Kidney epithelial cell (primary cell): ENCODE measurements around the gene GIMAP7. TPM values are rescaled to one million over a fixed set of nuclear protein-coding genes. Genes with fewer than 3 reads are reported as not detected.

Experiments
- DNase-seq: peaks from one replicate; pipeline ENCODE4 v3.0.0-alpha.2; 2010; ENCODE audit warnings: low read depth
- H3K27me3 ChIP-seq: 2 replicates; pipeline ENCODE4 v1.6.0; 2011; ENCODE audit warnings: low read length; ENCODE audit not compliant: control insufficient read depth, insufficient read depth
- H3K36me3 ChIP-seq: 2 replicates; pipeline ENCODE4 v1.5.1; 2011; ENCODE audit warnings: low read length; ENCODE audit not compliant: control insufficient read depth, insufficient read depth
- H3K4me3 ChIP-seq: 2 replicates; pipeline ENCODE4 v1.5.1; 2011; ENCODE audit warnings: low read depth, mild to moderate bottlenecking, control low read depth, low read length
- total RNA-seq: library from RNA; depleted of rRNA; stranded (reverse); fragments of >200 nt; gene quantifications from 2 replicates; pipeline ENCODE4 v1.2.3, GENCODE V29; 2015
- TF ChIP-seq, protein P1 (sequence below): IDR thresholded peaks from 2 replicates; pipeline ENCODE4 v1.5.1; 2011; ENCODE audit warnings: mild to moderate bottlenecking, moderate library complexity, low read length, control low read depth, inconsistent platforms; ENCODE audit not compliant: insufficient read depth, poor library complexity, severe bottlenecking

The GIMAP7 gene
- total RNA-seq, 1 donor from 2014 or later, result not detected

DNA sequence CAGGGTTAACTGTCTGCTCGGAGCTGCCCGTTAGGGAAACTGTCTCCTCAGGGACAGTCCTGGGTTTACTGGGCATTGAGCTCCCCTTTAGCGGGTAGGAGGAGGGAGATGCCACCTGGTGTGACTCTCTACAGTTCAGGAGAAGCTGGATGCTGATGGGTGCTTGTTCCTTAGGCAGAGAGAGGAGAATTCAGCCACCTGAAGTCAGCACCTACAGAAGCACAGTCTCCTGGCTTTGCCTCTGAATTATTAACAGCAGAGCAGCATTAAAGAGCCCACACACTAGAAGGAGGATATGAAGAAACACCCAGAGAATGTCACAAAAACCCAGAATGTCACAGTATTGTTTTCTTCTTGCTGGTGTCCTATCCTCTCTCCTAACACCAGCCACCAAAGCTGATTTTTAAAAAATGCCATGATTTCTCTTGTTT is 53.2 kb downstream of the GIMAP7 start:
- Histone ChIP-seq H3K4me3 (no peak overlapping the region), H3K36me3 (no peaks in the 10 kb centered on the region), H3K27me3 (no peaks in the 10 kb centered on the region)
- TF ChIP-seq, protein P1, sequence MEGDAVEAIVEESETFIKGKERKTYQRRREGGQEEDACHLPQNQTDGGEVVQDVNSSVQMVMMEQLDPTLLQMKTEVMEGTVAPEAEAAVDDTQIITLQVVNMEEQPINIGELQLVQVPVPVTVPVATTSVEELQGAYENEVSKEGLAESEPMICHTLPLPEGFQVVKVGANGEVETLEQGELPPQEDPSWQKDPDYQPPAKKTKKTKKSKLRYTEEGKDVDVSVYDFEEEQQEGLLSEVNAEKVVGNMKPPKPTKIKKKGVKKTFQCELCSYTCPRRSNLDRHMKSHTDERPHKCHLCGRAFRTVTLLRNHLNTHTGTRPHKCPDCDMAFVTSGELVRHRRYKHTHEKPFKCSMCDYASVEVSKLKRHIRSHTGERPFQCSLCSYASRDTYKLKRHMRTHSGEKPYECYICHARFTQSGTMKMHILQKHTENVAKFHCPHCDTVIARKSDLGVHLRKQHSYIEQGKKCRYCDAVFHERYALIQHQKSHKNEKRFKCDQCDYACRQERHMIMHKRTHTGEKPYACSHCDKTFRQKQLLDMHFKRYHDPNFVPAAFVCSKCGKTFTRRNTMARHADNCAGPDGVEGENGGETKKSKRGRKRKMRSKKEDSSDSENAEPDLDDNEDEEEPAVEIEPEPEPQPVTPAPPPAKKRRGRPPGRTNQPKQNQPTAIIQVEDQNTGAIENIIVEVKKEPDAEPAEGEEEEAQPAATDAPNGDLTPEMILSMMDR, result no peak
- no peak for DNase-seq

DNA sequence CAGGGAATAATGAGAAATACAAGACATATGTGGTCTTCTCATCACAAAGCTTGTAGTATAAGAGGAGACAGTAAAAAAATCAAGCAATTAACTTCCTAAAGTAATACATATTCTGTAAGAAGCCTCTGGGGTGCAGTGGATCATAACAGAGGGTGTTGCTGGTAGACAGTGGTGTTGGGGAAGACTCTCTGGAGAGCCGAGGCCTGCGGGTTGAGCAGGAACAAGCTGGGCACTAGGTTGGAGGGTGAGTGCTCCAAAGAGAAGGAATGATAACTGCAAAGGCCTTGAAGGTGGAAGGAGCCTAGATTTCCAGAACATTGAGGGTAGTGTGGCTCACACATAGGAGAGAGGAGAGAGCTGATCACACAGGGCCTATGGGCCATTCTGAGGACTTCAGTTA is 54.0 kb downstream of the GIMAP7 start:
- H3K4me3 ChIP-seq, result no peak overlapping the region
- DNase-seq, result no peak
- H3K36me3 ChIP-seq, result no peaks in the 10 kb centered on the region
- H3K27me3 ChIP-seq, result no peaks in the 10 kb centered on the region
- TF ChIP-seq, protein P1, result no peak

DNA sequence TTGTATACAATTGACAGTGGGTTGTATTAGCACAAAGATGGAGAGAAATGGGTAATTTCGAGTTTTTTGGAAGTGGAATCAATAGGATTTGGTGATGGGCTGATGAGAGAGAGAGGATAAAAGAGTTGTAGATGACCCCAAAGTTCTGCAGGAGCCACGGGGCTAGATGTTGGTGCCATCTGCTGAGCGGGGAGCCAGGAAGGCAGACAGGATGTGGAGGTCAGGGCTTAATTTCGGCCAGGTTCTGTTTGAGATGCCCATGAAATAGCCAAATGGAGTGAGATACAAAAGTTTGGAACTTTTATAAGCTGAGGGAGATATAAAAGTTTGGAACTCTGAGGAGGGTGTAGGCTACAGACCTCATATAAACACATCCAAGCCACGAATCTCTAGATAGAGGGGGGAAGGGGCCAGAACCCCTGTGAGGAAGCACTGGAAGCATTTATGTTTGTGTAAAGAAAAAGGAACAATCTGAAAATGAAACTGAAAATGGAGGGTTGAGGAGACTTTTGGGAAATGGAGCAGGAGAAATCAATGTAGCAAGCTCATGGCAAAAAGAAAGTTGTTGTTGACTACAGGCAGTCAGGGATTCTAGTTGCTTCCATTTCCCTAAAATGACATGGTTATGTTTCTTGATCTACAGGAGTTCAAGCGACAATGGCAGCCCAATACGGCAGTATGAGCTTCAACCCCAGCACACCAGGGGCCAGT is 54.7 kb downstream of the GIMAP7 start:
- Histone ChIP-seq H3K4me3 (no peak overlapping the region), H3K36me3 (no peaks in the 10 kb centered on the region), H3K27me3 (no peaks in the 10 kb centered on the region)
- TF ChIP-seq, protein P1, result no peak
- DNase-seq, result no peak

Other genes starting within 250 kb of the GIMAP7 start
- 63.4 and 70.8 TPM in 2 replicates for gene LRRC61, start 191.5 kb upstream of the GIMAP7 start, total RNA-seq
- gene ACTR3C, start 191.3 kb upstream of the GIMAP7 start, total RNA-seq, result 3.3 and 4.0 TPM in 2 replicates
- gene RARRES2, start 173.2 kb upstream of the GIMAP7 start, total RNA-seq, result 0.38 and 2.3 TPM in 2 replicates
- gene REPIN1, start 146.1 kb upstream of the GIMAP7 start, total RNA-seq, result 144 and 150 TPM in 2 replicates
- gene ZNF775, start 135.5 kb upstream of the GIMAP7 start, total RNA-seq, result 8.0 and 10.1 TPM in 2 replicates
- not detected in 2 replicates for gene GIMAP8, start 64.2 kb upstream of the GIMAP7 start, total RNA-seq
- gene GIMAP4, start 52.5 kb downstream of the GIMAP7 start, total RNA-seq, result 0.13 TPM in 1 of 2 replicates, not detected in the other
- gene GIMAP6, start 117.5 kb downstream of the GIMAP7 start, total RNA-seq, result 0.34 TPM in 1 of 2 replicates, not detected in the other
- 0.48 and 0.54 TPM in 2 replicates for gene GIMAP2, start 170.8 kb downstream of the GIMAP7 start, total RNA-seq
- gene GIMAP1, start 201.7 kb downstream of the GIMAP7 start, total RNA-seq, result not detected in 2 replicates
- 0.17 TPM in 1 of 2 replicates, not detected in the other for gene GIMAP5, start 222.5 kb downstream of the GIMAP7 start, total RNA-seq